IPS-18c (cell line): ENCODE data around the gene CEP41.

Experiments
- H3K4me3 ChIP-seq: 2 replicates; pipeline ENCODE4 v1.7.0; 2013; ENCODE audit warnings: low read depth, mild to moderate bottlenecking, low read length, moderate library complexity; ENCODE audit not compliant: insufficient read depth
- H3K9me3 ChIP-seq: one replicate; pipeline ENCODE4 v1.6.1; 2013; ENCODE audit warnings: mild to moderate bottlenecking, low read length, moderate library complexity; ENCODE audit not compliant: control insufficient read depth, insufficient read depth

Gene CEP41

DNA sequence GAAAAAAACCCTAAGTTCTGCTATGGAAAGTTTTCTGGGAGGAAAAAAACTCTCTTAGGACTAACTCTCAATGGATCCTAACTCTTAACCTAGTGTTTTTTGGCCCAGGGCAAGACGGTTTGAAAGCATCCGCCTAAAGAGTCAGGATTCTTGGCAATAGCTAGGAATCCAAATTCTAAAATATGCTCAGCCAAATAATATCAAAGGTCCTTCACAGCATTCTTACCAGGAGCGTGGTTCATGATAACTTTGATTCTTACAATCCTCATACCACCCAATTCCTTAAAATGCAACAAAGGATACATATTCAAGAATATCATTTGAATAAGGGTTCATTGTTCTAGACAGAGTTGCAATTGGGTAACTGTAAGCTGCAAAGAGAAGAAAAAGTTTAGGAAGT lies 39.2 kb downstream of the CEP41 start:
- Histone ChIP-seq H3K9me3 (no peaks in the 10 kb centered on the region), H3K4me3 (no peak overlapping the region)

DNA sequence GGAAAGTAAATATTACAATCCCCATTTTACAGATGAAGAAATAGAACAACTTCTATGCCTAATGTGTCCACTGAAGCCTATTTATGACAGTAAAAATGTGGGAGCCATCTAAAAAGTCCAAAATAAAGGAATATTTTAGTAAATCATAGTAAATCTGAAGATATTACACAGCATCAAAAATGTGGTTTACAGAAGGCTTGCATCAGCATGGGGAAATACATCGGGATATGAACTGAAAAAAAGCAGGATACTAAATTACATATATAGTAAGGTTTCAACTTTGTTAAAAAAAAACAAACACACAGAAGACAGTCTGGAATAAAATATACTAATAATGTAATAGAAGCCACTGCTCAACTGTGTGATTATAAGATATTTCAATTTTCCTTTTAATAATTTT lies 39.7 kb downstream of the CEP41 start:
- H3K4me3 ChIP-seq = no peak overlapping the region
- H3K9me3 ChIP-seq = no peaks in the 10 kb centered on the region

DNA sequence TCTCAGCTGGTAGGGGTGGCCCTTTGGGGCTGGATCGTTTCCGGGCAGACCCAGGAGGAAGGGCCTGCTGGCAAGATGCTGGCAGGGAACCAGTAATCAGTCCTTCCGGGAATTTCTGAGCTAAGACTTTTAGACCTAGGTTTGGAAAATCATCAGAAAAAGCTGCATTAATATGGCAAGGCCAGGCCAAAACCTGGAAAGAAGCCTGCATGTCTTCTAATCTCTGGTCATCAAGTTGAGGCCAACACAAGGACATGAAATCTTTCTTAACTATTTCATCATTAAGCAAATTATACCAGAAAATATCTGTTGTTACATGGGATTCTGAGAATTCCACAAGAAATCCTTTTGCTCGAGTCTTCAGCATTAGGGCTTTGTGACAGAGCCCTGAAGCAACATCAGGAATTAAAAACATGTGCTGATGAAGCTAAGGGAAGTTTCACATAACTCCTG lies 40.7 kb downstream of the CEP41 start:
- H3K4me3 ChIP-seq = no peak overlapping the region
- H3K9me3 ChIP-seq = no peaks in the 10 kb centered on the region

DNA sequence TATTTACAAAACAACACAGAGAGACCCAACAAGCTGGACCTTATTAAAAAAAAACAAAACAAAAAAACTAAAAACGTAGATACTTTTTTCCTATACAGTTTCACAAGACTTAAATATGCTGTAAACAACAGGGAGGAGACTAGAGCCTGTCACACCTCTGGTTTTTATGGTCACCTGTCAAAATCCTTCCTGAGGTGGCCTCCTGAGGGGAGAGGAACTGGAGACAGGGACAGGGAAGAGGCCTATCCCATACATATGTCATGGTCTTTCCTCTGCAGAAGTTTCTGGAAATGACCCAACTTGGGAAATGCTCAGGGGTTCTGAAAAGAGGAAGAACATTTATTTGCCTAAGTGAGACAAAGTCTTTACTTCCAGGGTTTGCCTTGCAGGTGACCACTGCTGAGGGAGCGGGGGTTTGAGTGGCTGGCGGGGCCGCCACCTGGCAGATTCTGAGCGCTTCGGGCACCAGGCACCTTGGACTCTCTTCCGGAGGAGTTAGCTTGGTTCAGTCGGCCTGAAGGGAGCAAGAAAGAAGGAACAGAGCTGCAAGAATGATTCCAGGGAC lies 42.2 kb downstream of the CEP41 start:
- Histone ChIP-seq H3K4me3 (no peak overlapping the region), H3K9me3 (no peaks in the 10 kb centered on the region)

DNA sequence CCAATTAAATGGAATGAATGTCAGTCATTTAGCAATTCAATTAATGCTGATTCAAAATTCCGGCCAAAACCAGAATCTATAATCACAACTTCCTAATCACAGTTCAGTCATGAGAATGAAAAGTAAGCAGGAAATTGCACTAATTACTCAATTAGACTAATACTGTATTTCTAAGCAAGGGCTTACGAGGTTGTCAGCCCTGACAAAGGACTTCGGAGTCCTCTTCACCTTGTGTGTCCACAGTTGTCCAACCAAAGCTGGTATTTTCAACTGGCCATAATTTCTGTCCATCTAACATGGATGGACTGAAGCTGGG lies 43.1 kb downstream of the CEP41 start:
- H3K4me3 ChIP-seq = no peak overlapping the region

DNA sequence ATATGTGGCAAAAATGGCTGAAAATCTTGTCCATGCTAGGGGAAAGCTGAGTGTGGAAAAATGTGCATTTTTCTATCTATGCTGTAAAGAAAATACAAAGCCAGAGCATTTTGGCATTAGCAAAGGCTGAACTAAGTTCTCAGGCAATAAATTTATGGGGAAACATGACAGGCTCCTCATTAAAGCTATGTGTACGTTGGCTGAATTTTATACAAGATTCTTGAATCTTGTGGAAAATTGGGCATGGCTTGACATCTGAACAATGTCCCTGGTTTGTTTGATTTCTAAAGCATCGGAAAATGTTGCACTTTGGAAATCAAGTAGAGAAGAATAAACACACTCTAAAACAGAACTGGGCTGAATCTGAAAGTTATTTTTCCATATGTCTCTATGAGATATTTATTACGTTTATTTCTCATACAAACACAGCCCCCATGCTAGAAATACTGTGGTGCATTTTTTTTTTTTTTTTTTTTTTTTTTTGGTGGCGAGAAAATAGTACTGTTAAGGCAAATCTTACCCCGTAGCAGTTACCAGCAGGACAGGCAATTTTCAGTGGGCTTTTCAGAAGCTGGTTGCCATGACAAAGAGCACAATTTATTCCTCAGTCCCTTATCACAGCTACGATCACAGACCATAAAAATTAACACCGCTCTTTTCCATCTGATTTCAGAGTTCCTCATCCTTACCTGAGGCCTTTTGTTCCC lies 43.6 kb downstream of the CEP41 start:
- Histone ChIP-seq H3K4me3 (no peak overlapping the region), H3K9me3 (no peaks in the 10 kb centered on the region)

More for the DNA sequence above, 43.1 kb downstream of the CEP41 start:
- H3K9me3 ChIP-seq = no peaks in the 10 kb centered on the region

DNA sequence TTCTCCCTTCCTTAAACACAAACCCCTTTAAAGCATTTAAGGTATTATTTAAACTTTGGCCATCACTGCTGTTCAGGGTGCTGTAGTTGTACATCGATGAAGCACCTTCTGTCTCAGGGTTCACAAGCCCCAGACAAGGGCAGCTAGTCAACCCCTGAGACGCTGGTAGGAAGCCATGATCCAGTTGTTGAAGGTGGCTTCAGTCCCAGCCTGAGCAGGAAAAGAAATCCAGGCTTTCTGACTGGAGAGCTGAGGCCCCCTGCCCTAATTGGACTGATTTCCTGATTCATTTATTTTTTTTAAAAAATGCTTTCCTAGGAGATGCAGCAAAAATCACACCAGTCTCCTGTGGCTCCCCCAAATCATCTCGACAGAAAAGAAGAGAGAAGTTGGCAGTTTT lies 44.7 kb downstream of the CEP41 start:
- H3K9me3 ChIP-seq = no peaks in the 10 kb centered on the region
- no peak overlapping the region for H3K4me3 ChIP-seq

DNA sequence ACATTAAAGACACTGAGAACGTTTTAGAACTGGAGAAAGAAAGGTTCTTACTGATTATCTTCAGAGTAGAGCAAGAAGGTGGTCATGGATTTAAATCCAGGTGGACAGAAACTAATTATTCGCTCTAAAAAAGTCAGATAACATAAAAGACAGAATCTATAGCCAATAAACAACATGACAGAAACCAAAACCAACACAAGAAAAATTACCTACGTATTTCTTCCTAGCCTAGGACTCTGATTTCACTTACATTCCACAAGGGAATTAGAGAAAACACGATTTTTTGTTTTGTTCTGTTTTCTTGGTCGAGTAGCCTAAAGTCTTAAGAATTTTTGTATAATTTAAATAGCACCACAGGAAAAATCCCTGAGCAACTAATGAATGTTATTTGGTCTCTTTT lies 45.4 kb downstream of the CEP41 start:
- no peak overlapping the region for H3K4me3 ChIP-seq
- H3K9me3 ChIP-seq = no peaks in the 10 kb centered on the region

DNA sequence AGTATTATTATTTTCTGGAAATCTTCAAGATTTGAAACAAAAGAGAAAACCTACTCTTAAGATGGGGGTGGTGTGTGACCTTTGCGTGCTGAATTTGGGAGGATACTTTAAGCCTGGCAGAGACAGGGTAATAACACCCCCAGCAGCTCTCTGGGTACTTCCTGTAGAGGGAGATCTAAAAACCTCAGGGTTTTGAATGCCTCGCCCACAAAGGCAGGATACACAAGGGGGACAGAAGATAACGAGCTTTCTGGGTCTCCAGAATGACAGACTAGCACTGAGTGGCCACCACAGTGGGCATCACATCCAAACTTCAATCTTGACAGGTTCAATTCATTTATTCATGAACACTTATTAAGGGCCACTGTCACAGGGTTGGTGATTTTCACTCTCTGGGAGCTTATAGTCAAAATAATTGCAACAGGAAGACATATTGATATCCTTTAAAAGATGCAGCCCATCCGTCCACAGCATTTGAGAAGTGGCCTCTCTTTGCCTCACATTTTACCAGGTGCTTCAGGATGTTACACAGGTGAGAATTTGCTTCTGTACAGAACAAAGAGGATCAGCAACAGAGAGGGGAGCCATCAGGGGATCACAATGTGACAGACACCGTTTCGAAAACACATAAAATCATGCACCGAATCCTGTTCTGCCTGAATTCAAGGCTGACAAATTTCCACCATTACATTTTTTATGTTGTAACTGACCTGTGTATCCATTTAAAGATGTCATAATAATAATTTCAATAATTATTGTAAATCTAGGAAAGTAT lies 46.2 kb downstream of the CEP41 start:
- no peaks in the 10 kb centered on the region for H3K9me3 ChIP-seq
- no peak overlapping the region for H3K4me3 ChIP-seq

DNA sequence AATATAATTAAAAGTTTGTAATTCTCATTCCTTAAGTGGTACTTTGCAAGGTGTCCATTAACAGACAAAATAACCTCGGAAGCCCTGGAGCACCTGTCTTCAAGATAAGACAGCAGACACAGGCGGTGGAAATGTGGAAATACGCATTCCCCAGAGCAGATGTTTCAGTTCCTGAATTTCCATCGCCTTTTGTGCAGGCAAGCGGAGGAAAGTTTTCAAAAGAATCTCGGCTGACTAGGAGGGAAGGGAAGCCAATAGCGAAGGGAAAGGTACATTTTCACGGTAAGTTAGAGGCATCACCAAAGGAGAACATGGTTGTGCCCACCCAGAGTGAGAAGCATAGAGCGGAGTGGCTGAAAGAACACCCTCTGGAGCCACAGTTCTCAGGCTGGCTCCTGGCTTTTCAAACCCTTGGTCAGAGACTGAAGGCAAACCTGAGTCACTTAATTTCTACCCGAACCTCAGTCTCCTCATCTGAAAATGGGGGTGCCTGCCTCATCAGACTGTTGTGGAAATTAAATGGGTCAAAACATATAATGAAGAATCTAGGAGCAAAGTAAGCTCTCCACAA lies 46.9 kb downstream of the CEP41 start:
- H3K4me3 ChIP-seq = no peak overlapping the region
- no peaks in the 10 kb centered on the region for H3K9me3 ChIP-seq

DNA sequence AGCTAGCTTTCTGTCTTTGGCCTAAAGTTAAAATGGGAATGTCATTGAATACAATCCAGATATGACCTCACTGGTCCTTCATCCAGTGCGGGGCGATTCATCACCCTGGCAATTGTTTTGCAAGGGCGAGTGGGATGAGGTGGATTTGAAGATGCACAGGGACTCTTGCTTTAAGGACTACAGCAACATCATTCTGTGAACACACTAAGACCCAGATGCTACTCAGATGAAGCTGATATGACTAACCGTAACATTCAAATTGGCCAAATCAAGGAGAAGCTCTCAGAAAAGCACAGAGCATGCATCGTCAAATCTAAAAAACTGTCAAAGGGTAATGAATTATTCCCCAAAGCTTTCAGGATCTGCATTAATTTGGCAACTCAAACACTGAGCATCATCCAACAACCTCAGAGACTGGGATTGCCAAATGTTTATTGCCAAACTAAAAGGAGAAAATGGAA lies 47.7 kb downstream of the CEP41 start:
- H3K4me3 ChIP-seq = no peak overlapping the region

DNA sequence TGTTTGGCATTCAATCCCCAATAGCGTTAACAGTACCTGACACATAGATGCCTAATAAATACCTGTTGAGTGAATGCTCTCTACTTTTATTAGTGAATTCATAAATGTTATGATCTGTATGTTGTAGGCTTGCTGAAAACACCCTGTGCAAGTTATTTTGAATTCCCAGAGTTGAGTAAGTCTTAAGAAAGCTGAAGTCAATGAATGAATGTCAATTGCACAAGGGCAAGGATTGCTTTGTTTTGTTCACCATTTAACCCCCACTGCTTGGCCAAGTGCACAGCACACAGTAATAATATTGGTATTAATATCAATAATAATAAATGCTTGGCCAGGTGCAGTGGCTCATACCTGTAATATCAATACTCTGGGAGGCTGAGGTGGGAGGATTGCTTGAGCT lies 50.3 kb downstream of the CEP41 start:
- Histone ChIP-seq H3K4me3 (no peak overlapping the region), H3K9me3 (no peaks in the 10 kb centered on the region)

More for the DNA sequence above, 47.7 kb downstream of the CEP41 start:
- H3K9me3 ChIP-seq = no peaks in the 10 kb centered on the region

DNA sequence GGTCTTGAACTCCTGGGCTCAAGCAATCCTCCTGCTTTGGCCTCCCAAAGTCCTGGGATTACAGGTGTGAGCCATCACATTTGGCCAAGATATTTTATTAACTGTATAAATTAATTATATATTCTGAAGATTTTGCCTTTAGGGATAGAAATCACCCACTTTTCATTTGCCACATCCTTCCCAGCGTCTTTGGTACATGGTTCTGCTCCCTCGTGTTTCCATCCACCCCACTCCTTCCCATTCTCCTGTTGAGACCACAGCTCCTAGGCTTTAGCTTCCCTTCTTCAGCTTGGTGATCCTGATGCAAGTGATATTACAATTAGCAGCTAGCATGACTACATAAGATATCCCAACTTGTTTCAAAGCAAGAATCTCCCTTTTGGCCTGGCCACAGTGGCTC lies 52.1 kb downstream of the CEP41 start:
- no peaks in the 10 kb centered on the region for H3K9me3 ChIP-seq
- H3K4me3 ChIP-seq = no peak overlapping the region

DNA sequence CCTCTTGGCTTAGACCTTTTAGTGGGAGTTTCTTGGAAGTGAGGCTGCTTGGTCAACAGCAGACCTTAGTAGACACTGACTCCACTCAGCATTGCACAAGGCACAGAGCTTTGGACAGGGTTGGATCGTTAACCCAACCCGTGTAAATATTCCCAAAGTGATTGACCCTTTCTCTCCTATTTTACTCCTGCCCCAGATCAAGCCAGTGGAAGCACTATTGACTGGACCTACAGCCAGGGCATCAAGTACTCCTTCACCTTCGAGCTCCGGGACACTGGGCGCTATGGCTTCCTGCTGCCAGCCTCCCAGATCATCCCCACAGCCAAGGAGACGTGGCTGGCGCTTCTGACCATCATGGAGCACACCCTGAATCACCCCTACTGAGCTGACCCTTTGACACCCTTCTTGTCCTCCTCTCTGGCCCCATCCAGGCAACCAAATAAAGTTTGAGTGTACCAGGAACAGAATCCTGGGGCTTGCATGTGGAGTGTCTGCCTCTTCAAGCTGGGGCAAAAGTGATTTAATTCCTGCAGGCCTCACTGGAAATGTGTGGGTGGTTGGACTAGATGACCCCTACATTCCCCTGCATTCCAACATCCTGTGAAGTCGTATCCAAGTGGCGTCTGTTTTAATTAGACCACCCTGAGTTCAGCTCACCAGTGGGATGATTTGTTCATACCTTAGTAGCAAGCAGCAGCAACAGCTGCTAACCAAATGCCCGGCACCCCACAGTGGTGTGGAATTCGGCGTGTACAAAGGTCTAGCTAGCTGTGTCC lies 53.0 kb downstream of the CEP41 start:
- no peaks in the 10 kb centered on the region for H3K9me3 ChIP-seq
- H3K4me3 ChIP-seq = no peak overlapping the region

DNA sequence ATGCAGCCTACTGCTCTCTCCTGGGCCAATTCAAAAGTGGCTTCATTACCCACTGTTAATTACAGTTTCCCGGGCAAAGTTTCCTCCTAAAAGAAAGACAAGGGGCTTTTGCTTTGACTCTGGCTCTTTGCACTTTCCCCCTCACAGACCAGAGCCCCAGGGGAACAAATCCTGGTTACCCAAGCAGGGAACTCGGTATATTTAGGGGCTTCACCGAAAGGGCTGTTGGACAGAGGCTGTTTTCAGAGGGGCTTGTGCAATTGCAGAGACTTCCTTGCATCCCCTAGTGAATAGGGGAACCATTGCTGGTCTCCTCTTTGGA lies 53.5 kb downstream of the CEP41 start:
- H3K9me3 ChIP-seq = no peaks in the 10 kb centered on the region
- no peak overlapping the region for H3K4me3 ChIP-seq

DNA sequence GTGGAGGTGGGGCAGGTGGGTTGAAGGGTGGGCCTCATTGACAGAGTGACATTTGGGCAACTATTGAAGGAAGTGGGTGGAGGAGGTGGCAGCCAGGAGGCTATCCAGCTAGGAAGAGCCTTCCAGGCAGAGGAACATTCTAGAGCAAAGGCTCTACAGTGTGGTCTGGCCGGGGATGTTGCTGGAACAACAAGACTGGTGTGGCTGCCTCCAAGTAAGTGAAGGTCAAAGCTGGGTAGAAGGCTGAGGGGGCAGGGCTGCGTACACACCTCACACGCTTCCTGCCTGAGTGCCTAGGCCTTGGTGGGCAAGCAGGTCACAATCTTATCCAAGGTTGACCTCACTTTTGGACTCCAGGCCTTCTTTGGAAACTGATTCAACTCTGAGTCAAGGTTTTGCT lies 53.9 kb downstream of the CEP41 start:
- no peak overlapping the region for H3K4me3 ChIP-seq
- H3K9me3 ChIP-seq = no peaks in the 10 kb centered on the region

DNA sequence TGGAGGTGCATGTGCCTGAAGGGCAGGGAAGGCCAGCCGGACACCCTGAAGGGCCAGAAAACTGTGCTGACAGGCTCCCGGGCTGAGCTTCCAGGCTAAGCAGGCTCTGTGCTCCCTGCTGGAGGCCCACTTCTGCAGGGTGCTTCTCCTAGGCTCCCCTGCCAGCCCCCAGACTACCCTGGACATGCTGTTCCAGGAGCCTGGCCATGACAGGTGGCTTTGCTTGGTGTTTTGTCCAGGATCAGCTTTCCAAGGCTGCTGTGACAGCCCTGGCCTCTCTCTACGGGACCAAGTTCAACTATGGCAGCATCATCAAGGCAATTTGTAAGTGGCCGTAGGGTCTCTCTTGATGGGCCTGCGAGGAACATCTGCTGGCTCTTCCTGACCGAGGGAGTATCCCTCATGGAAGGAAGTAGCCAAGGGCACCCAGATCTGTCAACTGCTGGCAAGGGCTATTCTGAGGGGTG lies 55.2 kb downstream of the CEP41 start:
- no peaks in the 10 kb centered on the region for H3K9me3 ChIP-seq
- no peak overlapping the region for H3K4me3 ChIP-seq
